Psoas muscle (tissue), 8 donors: ENCODE measurements around the gene NAXD. TPM values are rescaled to one million over a fixed set of nuclear protein-coding genes. Genes with fewer than 3 reads are reported as not detected.

Experiments used
- ATAC-seq, 4 donors: fragments of 200-7000 bp; cut with Tn5 transposase; one replicate each; pipeline ENCODE4 v1.9.1; 2020; ENCODE audit warnings: moderate library complexity in 3 of 4, mild to moderate bottlenecking in 2 of 4
- DNase-seq, 2 donors: peaks; one replicate each; pipeline ENCODE4 v3.0.0-alpha.2; 2020
- H3K27ac ChIP-seq: fragments of 200-600 bp; one replicate; pipeline ENCODE4 v1.8.0; 2022
- H3K27me3 ChIP-seq, 3 donors: fragments of 200-600 bp in 1 of 3; one replicate each; pipeline versions ENCODE4 v1.6.1 to v1.8.0; 2013 to 2022; ENCODE audit warnings: low read length in 2 of 3, mild to moderate bottlenecking in 2 of 3, moderate library complexity in 1 of 3; ENCODE audit not compliant: insufficient read depth in 3 of 3
- H3K36me3 ChIP-seq, 2 donors: fragments of 200-600 bp in 1 of 2; one replicate each; pipeline versions ENCODE4 v1.6.1 to v1.8.0; 2013 to 2022; ENCODE audit warnings: low read depth in 1 of 2, mild to moderate bottlenecking in 1 of 2, moderate library complexity in 1 of 2; ENCODE audit not compliant: insufficient read depth in 1 of 2
- H3K4me1 ChIP-seq: fragments of 200-600 bp; one replicate; pipeline ENCODE4 v1.8.0; 2022
- H3K4me3 ChIP-seq: fragments of 200-600 bp; one replicate; pipeline ENCODE4 v1.8.0; 2022; ENCODE audit warnings: mild to moderate bottlenecking
- H3K9me3 ChIP-seq: fragments of 200-600 bp; one replicate; pipeline ENCODE4 v1.8.0; 2022
- WGBS, 3 donors: extraction: QIAGEN DNeasy Blood & Tissue Kit; methylation state at CpG; one replicate each; pipeline versions ENCODE4 v1.1.6 to v1.1.7; 2013; 5-methylcytosine and 5-hydroxymethylcytosine counted together
- intact Hi-C, 2 donors: fragments of 100-400 bp; cut with DNase I; formaldehyde crosslinking; loops; one replicate each; pipeline versions ENCODE4 v1.11.0 to v1.14.2; 2022
- polyA plus RNA-seq, 3 donors: library from polyadenylated mRNA; stranded (reverse); fragments of 200-250 nt; gene quantifications; one replicate each; pipeline ENCODE4 v1.2.3, GENCODE V29; 2013
- total RNA-seq, 4 donors: library from RNA; stranded (reverse); fragmentation: NEBNext Ultra II Directional in 2 of 4; extraction: Animal tissue kit (Norgen Biotek cat#: 25700) in 2 of 4; gene quantifications; one replicate each; pipeline versions ENCODE4 v1.2.1 to v1.2.4, GENCODE V29; 2021 to 2023
- TF ChIP-seq, protein P1 (sequence below): fragments of 200-600 bp; IDR thresholded peaks from one replicate; pipeline ENCODE4 v1.8.0; 2022; ENCODE audit warnings: antibody characterized with exemption
- donor health status: healthy with polysubstance abuse.
- donor health status: DM: no; HTN: no; CAD: no; lungs with moderate emphysema.
- donor health status: Bipolar disorder and iron deficiency.
- donor health status: healthy.
- donor health status: DM: yes; HTN: yes; CAD: no.
- donor health status: DM: no; HTN: no; CAD: no.
- donor health status: DM: no; HTN: no; CAD: no.
- donor health status: DM: yes; HTN: yes; CAD: no.

NAXD gene
- total and polyA plus RNA-seq, 7 donors, result 26.0 to 59.2 (median 29.6) TPM

DNA sequence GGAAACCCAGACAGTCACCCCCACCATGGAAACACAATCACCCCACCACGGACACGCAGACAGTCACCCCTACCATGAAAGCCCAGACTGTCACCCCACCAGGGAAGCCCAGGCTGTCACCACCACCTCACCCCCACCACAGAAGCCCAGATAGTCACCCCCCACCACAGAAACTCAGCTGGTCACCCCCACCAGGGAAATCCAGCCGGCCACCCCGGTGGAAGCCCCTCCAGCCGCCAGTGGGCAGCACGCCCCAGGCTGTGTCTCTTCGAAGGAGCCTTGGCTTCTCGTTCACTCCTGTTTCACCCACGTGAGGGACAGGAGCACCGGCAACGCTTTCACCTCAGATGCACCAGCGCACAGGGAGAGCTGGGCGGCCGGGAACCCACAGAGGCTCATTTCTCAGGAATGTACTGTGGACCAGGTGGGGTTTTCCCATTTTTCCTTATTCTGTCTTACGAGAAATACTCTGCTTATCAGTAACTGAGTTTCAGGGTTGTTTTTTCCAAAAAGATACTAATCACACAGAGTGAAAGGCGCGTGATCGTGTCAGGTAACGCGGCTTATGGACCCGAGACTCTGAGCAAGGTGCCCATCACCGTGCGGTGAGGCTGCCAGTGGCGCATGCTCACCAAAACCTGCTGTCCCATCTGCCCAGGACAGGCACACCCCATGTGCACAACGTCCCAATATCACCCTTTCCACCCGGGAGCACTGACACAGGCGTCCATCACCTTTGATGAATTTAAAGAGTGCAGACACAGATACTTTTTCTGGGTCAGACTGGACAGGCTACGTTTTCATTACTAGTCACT lies 62.6 kb downstream of the NAXD start:
- ATAC-seq, result peak in 3 of 4 donors; percentile 34 to 55 (median 45)
- 86 to 94% (median 88%) methylated on average over 28 of the region's 28 CpGs for WGBS, 3 donors
- Histone ChIP-seq H3K36me3 (peaks cover 6 to 61% of the 10 kb centered on the region in 2 donors), H3K27me3 (no peaks in the 10 kb centered on the region), H3K4me3 (no peak overlapping the region), H3K27ac (no peak overlapping the region), H3K4me1 (peaks cover 6% of the 10 kb centered on the region), H3K9me3 (no peaks in the 10 kb centered on the region)
- TF ChIP-seq, protein P1, sequence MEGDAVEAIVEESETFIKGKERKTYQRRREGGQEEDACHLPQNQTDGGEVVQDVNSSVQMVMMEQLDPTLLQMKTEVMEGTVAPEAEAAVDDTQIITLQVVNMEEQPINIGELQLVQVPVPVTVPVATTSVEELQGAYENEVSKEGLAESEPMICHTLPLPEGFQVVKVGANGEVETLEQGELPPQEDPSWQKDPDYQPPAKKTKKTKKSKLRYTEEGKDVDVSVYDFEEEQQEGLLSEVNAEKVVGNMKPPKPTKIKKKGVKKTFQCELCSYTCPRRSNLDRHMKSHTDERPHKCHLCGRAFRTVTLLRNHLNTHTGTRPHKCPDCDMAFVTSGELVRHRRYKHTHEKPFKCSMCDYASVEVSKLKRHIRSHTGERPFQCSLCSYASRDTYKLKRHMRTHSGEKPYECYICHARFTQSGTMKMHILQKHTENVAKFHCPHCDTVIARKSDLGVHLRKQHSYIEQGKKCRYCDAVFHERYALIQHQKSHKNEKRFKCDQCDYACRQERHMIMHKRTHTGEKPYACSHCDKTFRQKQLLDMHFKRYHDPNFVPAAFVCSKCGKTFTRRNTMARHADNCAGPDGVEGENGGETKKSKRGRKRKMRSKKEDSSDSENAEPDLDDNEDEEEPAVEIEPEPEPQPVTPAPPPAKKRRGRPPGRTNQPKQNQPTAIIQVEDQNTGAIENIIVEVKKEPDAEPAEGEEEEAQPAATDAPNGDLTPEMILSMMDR, result no peak
- intact Hi-C loops, result no loop called here
- DNase-seq, result no peak

DNA sequence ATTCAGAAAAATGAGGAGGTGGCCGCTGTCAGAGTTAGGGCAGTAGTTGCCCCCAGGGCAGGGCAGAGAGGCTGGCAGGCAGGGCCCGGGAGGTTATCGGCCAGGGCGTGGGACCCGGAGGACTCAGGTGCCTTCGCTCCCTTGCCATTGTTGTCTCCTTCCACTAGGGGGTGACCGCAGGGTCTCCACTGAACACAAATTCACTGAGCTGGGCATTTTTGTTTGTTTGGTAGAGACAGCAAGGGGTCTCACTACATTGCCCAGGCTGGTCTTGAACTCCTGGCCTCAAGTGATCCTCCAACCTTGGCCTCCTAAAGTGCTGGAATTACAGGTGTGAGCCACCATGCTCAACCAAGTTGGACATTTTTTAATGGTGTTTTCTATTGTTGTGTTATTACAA lies 65.5 kb downstream of the NAXD start:
- 74 to 88% (median 76%) methylated on average over 7 of the region's 7 CpGs for WGBS, 3 donors

DNA sequence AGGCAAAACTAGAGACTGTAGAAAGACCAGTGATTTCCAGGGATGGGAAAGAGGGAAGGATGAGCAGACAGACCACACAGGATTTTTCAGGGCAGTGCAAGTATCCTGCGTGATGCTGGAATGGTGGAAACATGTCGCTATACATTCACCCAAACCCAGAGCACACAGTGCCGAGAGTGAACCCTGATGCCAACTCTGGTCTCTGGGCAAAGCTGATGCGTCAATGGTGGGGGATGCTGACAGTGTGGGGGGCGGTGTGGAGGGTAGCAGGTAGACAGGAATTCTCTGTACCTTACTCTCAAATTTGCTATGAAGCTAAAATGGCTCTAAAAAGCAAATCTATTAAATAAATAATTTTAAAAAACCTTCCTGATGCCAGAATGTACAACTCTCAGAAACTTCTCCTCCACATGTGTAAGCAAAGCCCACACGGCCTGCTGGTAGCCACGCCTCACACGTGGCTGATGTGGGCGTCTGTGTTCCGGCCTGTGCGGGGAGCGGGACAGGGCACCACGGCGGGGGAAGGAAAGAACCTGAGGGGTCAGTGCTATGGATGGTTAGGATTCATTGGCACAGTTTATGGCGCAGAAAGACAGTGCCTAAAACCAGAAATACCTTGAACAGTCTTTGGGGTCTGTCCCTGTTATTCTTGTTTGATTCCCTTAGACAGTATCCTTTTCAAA lies 66.7 kb downstream of the NAXD start:
- H3K9me3 ChIP-seq, result no peaks in the 10 kb centered on the region
- no peak overlapping the region for H3K4me3 ChIP-seq
- 84 to 89% (median 85%) methylated on average over 15 of the region's 15 CpGs for WGBS, 3 donors
- TF ChIP-seq, protein P1, result no peak
- DNase-seq (no peak), ATAC-seq (no peak)
- intact Hi-C loops, result no loop called here
- H3K27ac ChIP-seq, result no peak overlapping the region
- peaks cover 6 to 84% of the 10 kb centered on the region in 2 donors for H3K36me3 ChIP-seq
- H3K4me1 ChIP-seq, result peaks cover 7% of the 10 kb centered on the region
- H3K27me3 ChIP-seq, result no peaks in the 10 kb centered on the region

More for the DNA sequence above, 65.5 kb downstream of the NAXD start:
- Histone ChIP-seq H3K4me1 (peaks cover 6% of the 10 kb centered on the region), H3K9me3 (no peaks in the 10 kb centered on the region), H3K36me3 (peaks cover 6 to 83% of the 10 kb centered on the region in 2 donors), H3K27ac (no peak overlapping the region), H3K4me3 (no peak overlapping the region), H3K27me3 (no peaks in the 10 kb centered on the region)
- TF ChIP-seq, protein P1, result peak; percentile 45
- ATAC-seq (peak in 3 of 4 donors; percentile 36 to 48 (median 37)), DNase-seq (no peak)
- intact Hi-C loops, result no loop called here

DNA sequence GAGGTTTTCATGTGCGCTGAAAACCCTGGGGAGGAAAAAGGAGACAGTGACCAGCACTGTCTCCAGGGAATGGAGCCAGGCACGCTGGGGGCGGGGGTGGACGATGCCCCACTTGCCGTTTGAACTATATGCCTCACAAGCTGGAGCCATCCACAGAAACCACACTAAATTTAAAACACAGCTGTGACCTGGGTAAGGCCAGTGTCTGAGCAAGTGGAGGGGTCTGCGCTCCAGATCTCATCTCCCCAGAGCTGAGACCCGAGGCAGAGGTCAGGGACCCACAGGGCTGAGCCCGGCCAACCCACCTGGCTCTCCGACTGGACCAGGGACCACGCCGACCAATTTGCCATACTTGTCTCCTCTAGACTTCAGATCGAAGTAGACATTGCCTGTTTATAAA lies 67.4 kb downstream of the NAXD start:
- Histone ChIP-seq H3K27me3 (no peaks in the 10 kb centered on the region), H3K4me1 (peaks cover 11% of the 10 kb centered on the region), H3K9me3 (no peaks in the 10 kb centered on the region), H3K36me3 (peaks cover 7 to 91% of the 10 kb centered on the region in 2 donors), H3K4me3 (no peak overlapping the region), H3K27ac (no peak overlapping the region)
- TF ChIP-seq, protein P1, result no peak
- WGBS, 3 donors, result 78 to 88% (median 79%) methylated on average over 12 of the region's 12 CpGs
- ATAC-seq, result no peak
- no peak for DNase-seq
- intact Hi-C loops, result no loop called here
